SK-N-MC (cell line): Measurements from ENCODE around the gene CTBP2.

ENCODE experiments used
- EZH2 ChIP-seq: fragments of 200-600 bp; sonication (generic); IDR thresholded peaks from one replicate; pipeline ENCODE4 v1.6.1; 2017; ENCODE audit warnings: antibody characterized with exemption
- FOXP2 ChIP-seq: optimal IDR thresholded peaks from 2 replicates; pipeline ENCODE3; 2011; ENCODE audit warnings: mild to moderate bottlenecking, moderate library complexity; ENCODE audit not compliant: insufficient read depth; ENCODE audit errors: extremely low read length, control extremely low read depth
- POLR2AphosphoS5 ChIP-seq: IDR thresholded peaks from 2 replicates; pipeline ENCODE4 v1.6.1; 2012; ENCODE audit warnings: mild to moderate bottlenecking, low read depth, low read length, borderline replicate concordance

GRCh38 chr10:125103924-125104323 is 56.4 kb downstream of the CTBP2 start:
- no peak for TF ChIP-seq POLR2AphosphoS5
- TF ChIP-seq EZH2 = no peak
- no peak for TF ChIP-seq FOXP2
